ENCODE measurements around the gene NLRC3.

DNA sequence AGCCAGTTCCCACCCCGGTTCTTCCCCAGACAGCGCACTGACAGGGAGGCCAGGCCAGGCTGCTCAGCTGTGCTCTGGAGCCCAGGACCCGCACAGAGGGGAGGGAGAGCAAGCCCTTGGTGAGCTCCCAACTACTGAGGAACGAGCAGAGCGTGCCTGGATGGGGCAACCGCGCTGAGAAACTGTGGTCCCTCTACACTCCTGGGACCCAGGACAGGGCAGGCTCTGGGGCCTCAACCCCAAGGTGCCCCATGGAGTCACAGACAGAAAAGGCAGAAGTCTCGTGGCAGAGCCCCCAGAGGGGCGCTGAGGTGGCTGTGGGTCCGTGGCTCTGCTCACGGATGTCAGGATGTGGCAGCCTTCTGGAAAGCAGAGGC is 17.9 kb upstream of the NLRC3 start:
- TF ChIP-seq, protein P1, sequence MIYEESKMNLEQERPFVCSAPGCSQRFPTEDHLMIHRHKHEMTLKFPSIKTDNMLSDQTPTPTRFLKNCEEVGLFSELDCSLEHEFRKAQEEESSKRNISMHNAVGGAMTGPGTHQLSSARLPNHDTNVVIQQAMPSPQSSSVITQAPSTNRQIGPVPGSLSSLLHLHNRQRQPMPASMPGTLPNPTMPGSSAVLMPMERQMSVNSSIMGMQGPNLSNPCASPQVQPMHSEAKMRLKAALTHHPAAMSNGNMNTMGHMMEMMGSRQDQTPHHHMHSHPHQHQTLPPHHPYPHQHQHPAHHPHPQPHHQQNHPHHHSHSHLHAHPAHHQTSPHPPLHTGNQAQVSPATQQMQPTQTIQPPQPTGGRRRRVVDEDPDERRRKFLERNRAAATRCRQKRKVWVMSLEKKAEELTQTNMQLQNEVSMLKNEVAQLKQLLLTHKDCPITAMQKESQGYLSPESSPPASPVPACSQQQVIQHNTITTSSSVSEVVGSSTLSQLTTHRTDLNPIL (CRISPR knock-in tag; IDR thresholded peaks at IDR 0.05; ENCODE audit: low read depth): no peak
- no peak for TF ChIP-seq ISL1 (CRISPR knock-in tag; IDR thresholded peaks at IDR 0.05)
- TF ChIP-seq RARB (CRISPR knock-in tag; IDR thresholded peaks at IDR 0.05): no peak
- TF ChIP-seq TSHZ2 (CRISPR knock-in tag; IDR thresholded peaks at IDR 0.05): no peak
